ENCODE measurements around the gene STARD5. TPM values are rescaled to one million over a fixed set of nuclear protein-coding genes. Genes with fewer than 3 reads are reported as not detected.

The STARD5 gene
- total RNA-seq, 1 donor from 2014 or later = 3.1 TPM

GRCh38 chr15:81347910-81348309 lies 24.0 kb upstream of the STARD5 start:
- TF ChIP-seq CTCF (IDR thresholded peaks at IDR 0.05; ENCODE audit: partially characterized antibody, unreplicated experiment) = no peak
- peaks cover 5% of the 10 kb centered on the region for H3K4me1 Mint-ChIP-seq (ENCODE audit: low read depth, unreplicated experiment)
- H3K36me3 Mint-ChIP-seq (ENCODE audit: unreplicated experiment) = no peaks in the 10 kb centered on the region
- no peak overlapping the region for H3K27ac Mint-ChIP-seq (ENCODE audit: unreplicated experiment)
- no peak for DNase-seq
- no peak overlapping the region for H3K4me3 Mint-ChIP-seq (ENCODE audit: unreplicated experiment)
- H3K9me3 Mint-ChIP-seq (ENCODE audit: unreplicated experiment) = peaks cover 1% of the 10 kb centered on the region
- peaks cover 2% of the 10 kb centered on the region for H3K27me3 Mint-ChIP-seq (ENCODE audit: unreplicated experiment)

DNA sequence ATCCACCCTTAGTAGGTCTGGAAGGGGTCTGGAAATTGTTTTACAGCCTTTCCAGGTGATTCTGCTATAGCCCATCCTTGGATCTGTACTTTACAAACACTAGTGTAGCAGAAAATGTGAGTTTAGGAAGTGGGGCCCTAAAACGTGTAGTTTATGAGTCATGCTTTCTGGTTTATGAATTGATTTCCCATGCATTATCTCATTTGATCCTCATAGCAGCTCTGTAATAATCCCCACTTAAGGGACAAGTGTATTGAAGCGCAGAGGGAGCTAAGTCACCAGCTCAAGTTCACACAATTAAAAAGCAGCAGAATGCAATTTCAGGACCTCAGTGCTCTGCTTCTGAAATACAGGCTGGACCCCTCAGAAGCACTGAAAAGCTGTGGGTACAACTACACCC lies 22.7 kb upstream of the STARD5 start:
- no peak overlapping the region for H3K4me3 Mint-ChIP-seq (ENCODE audit: unreplicated experiment)
- no peaks in the 10 kb centered on the region for H3K36me3 Mint-ChIP-seq (ENCODE audit: unreplicated experiment)
- no peaks in the 10 kb centered on the region for H3K27me3 Mint-ChIP-seq (ENCODE audit: unreplicated experiment)
- no peak for DNase-seq
- H3K4me1 Mint-ChIP-seq (ENCODE audit: low read depth, unreplicated experiment) = peaks cover 1% of the 10 kb centered on the region
- H3K9me3 Mint-ChIP-seq (ENCODE audit: unreplicated experiment) = peaks cover 1% of the 10 kb centered on the region
- no peak overlapping the region for H3K27ac Mint-ChIP-seq (ENCODE audit: unreplicated experiment)
- no peak for TF ChIP-seq CTCF (IDR thresholded peaks at IDR 0.05; ENCODE audit: partially characterized antibody, unreplicated experiment)

- no peak for TF ChIP-seq CTCF (IDR thresholded peaks at IDR 0.05; ENCODE audit: partially characterized antibody, unreplicated experiment)
- Mint-ChIP-seq H3K27me3 (ENCODE audit: unreplicated experiment) (peaks cover 2% of the 10 kb centered on the region), H3K4me1 (ENCODE audit: low read depth, unreplicated experiment) (no peaks in the 10 kb centered on the region), H3K4me3 (ENCODE audit: unreplicated experiment) (no peak overlapping the region), H3K36me3 (ENCODE audit: unreplicated experiment) (no peaks in the 10 kb centered on the region), H3K9me3 (ENCODE audit: unreplicated experiment) (peaks cover 4% of the 10 kb centered on the region), H3K27ac (ENCODE audit: unreplicated experiment) (no peak overlapping the region)
- DNase-seq = no peak
Measured at GRCh38 chr15:81343371-81343770, 19.4 kb upstream of the STARD5 start.

DNA sequence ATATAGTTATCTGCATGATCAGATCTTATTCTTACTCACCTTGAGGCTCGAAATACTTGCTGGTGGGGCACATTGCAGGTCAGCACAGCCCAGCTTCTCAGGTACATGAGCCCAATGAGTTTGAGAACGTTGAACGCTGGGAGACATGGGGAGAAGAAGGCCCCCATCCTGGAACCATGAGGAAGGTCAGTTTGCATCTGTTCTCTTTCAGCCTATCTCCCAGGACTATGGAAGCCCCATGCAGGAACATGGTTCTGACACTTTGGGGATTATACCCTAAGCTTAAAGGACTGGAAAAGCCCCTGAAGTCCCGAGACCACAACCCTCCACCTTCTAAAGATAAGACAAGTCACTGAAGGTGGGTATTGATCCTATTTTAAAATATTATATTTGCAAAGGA lies 17.4 kb upstream of the STARD5 start:
- TF ChIP-seq CTCF (IDR thresholded peaks at IDR 0.05; ENCODE audit: partially characterized antibody, unreplicated experiment) = no peak
- H3K9me3 Mint-ChIP-seq (ENCODE audit: unreplicated experiment) = peaks cover 4% of the 10 kb centered on the region
- H3K27me3 Mint-ChIP-seq (ENCODE audit: unreplicated experiment) = peaks cover 2% of the 10 kb centered on the region
- no peaks in the 10 kb centered on the region for H3K36me3 Mint-ChIP-seq (ENCODE audit: unreplicated experiment)
- DNase-seq = no peak
- H3K27ac Mint-ChIP-seq (ENCODE audit: unreplicated experiment) = no peak overlapping the region
- no peak overlapping the region for H3K4me3 Mint-ChIP-seq (ENCODE audit: unreplicated experiment)
- H3K4me1 Mint-ChIP-seq (ENCODE audit: low read depth, unreplicated experiment) = no peaks in the 10 kb centered on the region

- Mint-ChIP-seq H3K27ac (ENCODE audit: unreplicated experiment) (no peak overlapping the region), H3K27me3 (ENCODE audit: unreplicated experiment) (peaks cover 2% of the 10 kb centered on the region)
Measured at GRCh38 chr15:81339851-81340250, 15.9 kb upstream of the STARD5 start.

More at GRCh38 chr15:81339851-81340250, 15.9 kb upstream of the STARD5 start:
- DNase-seq = no peak
- H3K9me3 Mint-ChIP-seq (ENCODE audit: unreplicated experiment) = peaks cover 2% of the 10 kb centered on the region
- peaks cover 8% of the 10 kb centered on the region for H3K4me1 Mint-ChIP-seq (ENCODE audit: low read depth, unreplicated experiment)
- no peak for TF ChIP-seq CTCF (IDR thresholded peaks at IDR 0.05; ENCODE audit: partially characterized antibody, unreplicated experiment)
- no peak overlapping the region for H3K4me3 Mint-ChIP-seq (ENCODE audit: unreplicated experiment)
- no peaks in the 10 kb centered on the region for H3K36me3 Mint-ChIP-seq (ENCODE audit: unreplicated experiment)

All from glutamatergic neuron (in vitro differentiated cells).